Right lobe of liver (tissue), 6 donors: ENCODE data around the gene ZSCAN10. TPM values are rescaled to one million over a fixed set of nuclear protein-coding genes. Genes with fewer than 3 reads are reported as not detected.
A peak's percentile ranks its signal among the peaks of the same experiment; 100 is the strongest.

Experiments used
- ATAC-seq, 4 donors: fragments of 200-7000 bp; cut with Tn5 transposase; one replicate each; pipeline ENCODE4 v1.9.1; 2020; ENCODE audit warnings: mild to moderate bottlenecking in 4 of 4, moderate library complexity in 4 of 4
- DNase-seq, 3 donors: peaks; one replicate each; pipeline ENCODE4 v3.0.0-alpha.2; 2020
- H3K27ac ChIP-seq, 3 donors: fragments of 200-600 bp; one replicate each; pipeline ENCODE4 v1.8.0; 2022
- H3K27me3 ChIP-seq, 2 donors: fragments of 200-600 bp; one replicate each; pipeline ENCODE4 v1.8.0; 2022
- H3K36me3 ChIP-seq, 4 donors: fragments of 200-600 bp; sonication (generic) in 1 of 4; one replicate each; pipeline versions ENCODE4 v1.5.1 to v1.8.0; 2017 to 2022; ENCODE audit warnings: control low read depth in 1 of 4
- H3K4me1 ChIP-seq, 4 donors: fragments of 200-600 bp; sonication (generic) in 1 of 4; one replicate each; pipeline versions ENCODE4 v1.5.1 to v1.8.0; 2017 to 2022; ENCODE audit warnings: control low read depth in 1 of 4
- H3K4me3 ChIP-seq, 3 donors: fragments of 200-600 bp; one replicate each; pipeline ENCODE4 v1.8.0; 2022
- H3K9me3 ChIP-seq, 4 donors: fragments of 200-600 bp; sonication (generic) in 1 of 4; one replicate each; pipeline versions ENCODE4 v1.5.1 to v1.8.0; 2017 to 2022; ENCODE audit warnings: control low read depth in 1 of 4
- POLR2A ChIP-seq: fragments of 450-650 bp; IDR thresholded peaks from one replicate; pipeline ENCODE4 v1.6.1; 2017; ENCODE audit warnings: antibody characterized with exemption, mild to moderate bottlenecking
- WGBS: methylation state at CpG from one replicate; pipeline ENCODE4 v1.1.6; 2018; ENCODE audit warnings: low coverage, low lambda C conversion rate; ENCODE audit not compliant: insufficient coverage; ENCODE audit errors: missing lambda C conversion rate; 5-methylcytosine and 5-hydroxymethylcytosine counted together
- intact Hi-C, 2 donors: fragments of 100-400 bp; cut with DNase I; formaldehyde crosslinking; loops; one replicate each; pipeline versions ENCODE4 v1.11.2 to v1.14.1; 2022
- total RNA-seq, 6 experiments: library from RNA; depleted of rRNA in 2 of 6; stranded (reverse); fragments of >200 nt in 2 of 6; fragmentation: NEBNext Ultra II Directional in 3 of 6; extraction: Animal tissue kit (Norgen Biotek cat#: 25700) in 3 of 6; gene quantifications; one replicate each; pipeline versions ENCODE4 v1.1.0 to v1.2.4, GENCODE V29; 2016 to 2023
- TF ChIP-seq, protein P1 (sequence below), 4 donors: fragments of 200-600 bp in 3 of 4; fragments of 450-650 bp in 1 of 4; IDR thresholded peaks; one replicate each; pipeline versions ENCODE4 v1.5.1 to v1.8.0; 2016 to 2022; ENCODE audit warnings: antibody characterized with exemption in 4 of 4, mild to moderate bottlenecking in 2 of 4
- donor health status: DM: no; HTN: yes; CAD: no.
- donor health status: DM: no; HTN: no; CAD: no.
- donor health status: DM: no; HTN: no; CAD: no.
- donor health status: DM: no; HTN: yes; CAD: no.
- donor health status: DM: no; HTN: yes; CAD: no.

Gene ZSCAN10
- total RNA-seq, 6 experiments from 2014 or later = not detected

DNA sequence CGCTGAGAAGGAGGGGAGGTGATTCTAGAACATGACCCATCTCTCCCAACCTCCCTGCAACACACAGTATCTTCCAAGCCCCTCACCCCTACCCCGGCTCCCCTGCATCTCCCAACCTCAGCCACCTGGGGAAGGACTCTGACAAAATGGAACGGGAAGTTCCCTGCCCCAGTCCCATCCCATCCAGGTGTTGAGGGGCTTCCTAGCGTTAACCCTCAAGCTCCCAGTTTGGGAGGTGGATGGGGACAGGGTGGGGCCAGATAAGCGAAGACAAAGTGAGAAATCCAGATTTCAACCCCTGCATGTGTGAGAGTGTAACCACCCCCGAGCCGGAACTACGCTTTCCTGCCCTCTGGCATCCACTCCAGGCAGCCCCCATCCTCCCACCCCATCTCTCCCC is 1.8 kb downstream of the ZSCAN10 start:
- Histone ChIP-seq H3K27ac (no peak overlapping the region), H3K36me3 (no peaks in the 10 kb centered on the region), H3K9me3 (no peaks in the 10 kb centered on the region), H3K4me3 (no peak overlapping the region), H3K4me1 (peaks cover 0 to 5% (median 2%) of the 10 kb centered on the region in 4 donors), H3K27me3 (no peaks in the 10 kb centered on the region)
- WGBS = 54% methylated on average over 4 of the region's 8 CpGs
- TF ChIP-seq, protein P1, sequence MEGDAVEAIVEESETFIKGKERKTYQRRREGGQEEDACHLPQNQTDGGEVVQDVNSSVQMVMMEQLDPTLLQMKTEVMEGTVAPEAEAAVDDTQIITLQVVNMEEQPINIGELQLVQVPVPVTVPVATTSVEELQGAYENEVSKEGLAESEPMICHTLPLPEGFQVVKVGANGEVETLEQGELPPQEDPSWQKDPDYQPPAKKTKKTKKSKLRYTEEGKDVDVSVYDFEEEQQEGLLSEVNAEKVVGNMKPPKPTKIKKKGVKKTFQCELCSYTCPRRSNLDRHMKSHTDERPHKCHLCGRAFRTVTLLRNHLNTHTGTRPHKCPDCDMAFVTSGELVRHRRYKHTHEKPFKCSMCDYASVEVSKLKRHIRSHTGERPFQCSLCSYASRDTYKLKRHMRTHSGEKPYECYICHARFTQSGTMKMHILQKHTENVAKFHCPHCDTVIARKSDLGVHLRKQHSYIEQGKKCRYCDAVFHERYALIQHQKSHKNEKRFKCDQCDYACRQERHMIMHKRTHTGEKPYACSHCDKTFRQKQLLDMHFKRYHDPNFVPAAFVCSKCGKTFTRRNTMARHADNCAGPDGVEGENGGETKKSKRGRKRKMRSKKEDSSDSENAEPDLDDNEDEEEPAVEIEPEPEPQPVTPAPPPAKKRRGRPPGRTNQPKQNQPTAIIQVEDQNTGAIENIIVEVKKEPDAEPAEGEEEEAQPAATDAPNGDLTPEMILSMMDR (IDR thresholded peaks at IDR 0.05) = no peak
- TF ChIP-seq POLR2A = no peak
- intact Hi-C loops = no loop called here
- DNase-seq = no peak
- no peak for ATAC-seq

DNA sequence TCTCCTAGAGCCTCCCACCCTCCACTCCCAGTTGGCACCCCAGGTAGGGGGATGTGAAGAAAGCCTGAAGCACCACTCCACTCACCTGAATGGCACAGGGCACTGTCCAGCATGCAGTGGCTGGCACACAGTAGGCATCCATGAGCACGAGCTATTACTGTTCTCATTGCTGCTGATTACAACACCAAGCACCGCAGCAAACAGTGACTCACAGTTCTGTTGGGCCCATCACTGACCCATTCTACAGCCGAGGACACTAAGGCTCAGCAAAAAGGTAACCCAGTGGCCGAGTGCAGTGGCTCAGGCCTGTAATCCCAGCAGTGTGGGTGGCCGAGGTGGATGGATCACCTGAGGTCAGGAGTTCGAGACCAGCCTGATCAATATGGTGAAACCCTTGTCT is 2.7 kb downstream of the ZSCAN10 start:
- intact Hi-C loops = no loop called here
- H3K4me1 ChIP-seq = peaks cover 0 to 5% (median 2%) of the 10 kb centered on the region in 4 donors
- no peak overlapping the region for H3K27ac ChIP-seq
- no peaks in the 10 kb centered on the region for H3K36me3 ChIP-seq
- H3K27me3 ChIP-seq = no peaks in the 10 kb centered on the region
- TF ChIP-seq, protein P1 (IDR thresholded peaks at IDR 0.05) = no peak
- TF ChIP-seq POLR2A = no peak
- ATAC-seq (no peak), DNase-seq (no peak)
- H3K4me3 ChIP-seq = no peak overlapping the region
- no CpG with 5 or more reads among the region's 6 CpGs for WGBS
- H3K9me3 ChIP-seq = no peaks in the 10 kb centered on the region

DNA sequence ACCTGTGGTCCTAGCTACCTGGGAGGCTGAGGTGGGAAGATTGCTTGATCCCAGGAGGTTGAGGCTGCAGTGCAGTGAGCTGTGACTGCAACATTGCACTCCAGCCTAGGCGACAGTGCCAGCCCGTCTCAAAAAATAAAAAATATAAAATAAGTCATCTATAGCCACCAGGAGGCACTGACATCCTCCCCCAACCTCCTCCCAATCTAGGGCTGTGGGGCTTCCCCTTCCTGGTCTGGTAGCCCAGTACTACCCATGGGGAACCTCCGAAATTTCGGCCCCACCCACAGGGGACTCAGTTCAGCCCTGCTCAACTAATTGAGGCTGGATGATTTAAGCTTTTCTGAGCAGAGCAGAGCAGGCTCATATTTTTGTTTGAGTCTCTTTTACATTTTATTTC is 3.2 kb downstream of the ZSCAN10 start:
- no peak overlapping the region for H3K4me3 ChIP-seq
- ATAC-seq (peak in 3 of 4 donors; percentile 4 to 31 (median 20)), DNase-seq (peak in 1 of 3 donors; percentile 48)
- intact Hi-C loops = no loop called here
- H3K9me3 ChIP-seq = no peaks in the 10 kb centered on the region
- no peak overlapping the region for H3K27ac ChIP-seq
- no peaks in the 10 kb centered on the region for H3K27me3 ChIP-seq
- H3K36me3 ChIP-seq = no peaks in the 10 kb centered on the region
- WGBS = 25% methylated on average over 4 of the region's 4 CpGs
- TF ChIP-seq, protein P1 (IDR thresholded peaks at IDR 0.05) = no peak
- no peak for TF ChIP-seq POLR2A
- peaks cover 0 to 5% (median 2%) of the 10 kb centered on the region in 4 donors for H3K4me1 ChIP-seq

DNA sequence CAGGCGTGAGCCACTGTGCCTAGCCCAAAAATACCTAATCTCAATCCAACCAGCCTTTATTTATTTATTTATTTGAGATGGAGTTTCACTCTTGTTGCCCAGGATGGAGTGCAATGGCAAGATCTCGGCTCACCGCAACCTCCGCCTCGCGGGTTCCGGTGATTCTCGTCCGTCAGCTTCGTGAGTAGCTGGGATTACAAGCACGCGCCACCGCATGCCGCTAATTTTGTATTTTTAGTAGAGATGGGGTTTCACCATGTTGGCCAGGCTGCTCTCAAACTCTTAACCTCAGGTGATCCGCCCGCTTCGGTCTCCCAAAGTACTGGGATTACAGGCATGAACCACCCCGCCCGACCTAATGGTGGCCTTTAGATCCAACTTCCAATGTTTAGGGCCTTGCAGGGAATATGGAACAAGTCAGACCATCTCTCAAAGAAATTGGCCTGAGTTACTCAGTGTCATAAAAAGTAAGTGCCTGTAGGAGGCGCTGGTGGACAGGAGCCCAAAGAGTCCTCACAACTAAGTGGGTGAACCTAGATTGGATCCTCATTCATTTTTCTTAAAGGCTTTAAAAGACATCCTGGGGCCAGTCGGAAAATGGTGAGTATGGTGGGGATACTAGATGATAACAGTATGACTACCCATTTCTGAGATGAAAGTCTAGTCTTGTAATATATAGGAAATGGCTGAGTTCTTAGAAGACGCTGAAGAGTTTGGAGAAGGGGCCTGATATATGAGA is 4.6 kb downstream of the ZSCAN10 start:
- Histone ChIP-seq H3K4me3 (no peak overlapping the region), H3K9me3 (no peaks in the 10 kb centered on the region), H3K36me3 (no peaks in the 10 kb centered on the region), H3K27ac (no peak overlapping the region), H3K4me1 (peaks cover 0 to under 1% (median 0%) of the 10 kb centered on the region in 4 donors), H3K27me3 (no peaks in the 10 kb centered on the region)
- DNase-seq (no peak), ATAC-seq (peak; percentile 22 to 63 (median 48))
- intact Hi-C loops = no loop called here
- TF ChIP-seq, protein P1 (IDR thresholded peaks at IDR 0.05) = peak; percentile 38 to 53 (median 44)
- TF ChIP-seq POLR2A = no peak
- WGBS = 85% methylated on average over 20 of the region's 22 CpGs
